ENCODE data around the gene PRKACA. TPM values are rescaled to one million over a fixed set of nuclear protein-coding genes. Genes with fewer than 3 reads are reported as not detected.

The PRKACA gene
- total RNA-seq, 1 experiment from 2014 or later: 57.3 TPM

- no TSS peak for BruUV-seq (replicated peaks)
- Mint-ChIP-seq H3K9me3 (ENCODE audit: low read depth, unreplicated experiment) (no peaks in the 10 kb centered on the region), H3K27ac (ENCODE audit: unreplicated experiment) (peak within 1 kb of the TSS; percentile 3), H3K4me3 (ENCODE audit: low read depth, unreplicated experiment) (peak within 1 kb of the TSS; percentile 67), H3K4me1 (ENCODE audit: low read depth, unreplicated experiment) (no peaks in the 10 kb centered on the region), H3K36me3 (ENCODE audit: insufficient read depth, unreplicated experiment) (peaks cover 17% of the 10 kb centered on the region), H3K27me3 (ENCODE audit: unreplicated experiment) (no peaks in the 10 kb centered on the region)
- intact Hi-C loops (cut with micrococcal nuclease; ENCODE audit: unreplicated experiment): no loop called here
- CTCF ChIA-PET: no interaction called here
- no peak for TF ChIP-seq CTCF (IDR thresholded peaks at IDR 0.05; ENCODE audit: unreplicated experiment)
- DNase-seq: peak; percentile 80
Observed at GRCh38 chr19:14061751-14062557, 55.6 kb downstream of the PRKACA start, which contains the start of gene PALM3. PALM3 (minus strand) TSS chr19:14062076; CDS start chr19:14061980, 96 bp downstream.

- no peak for TF ChIP-seq CTCF (IDR thresholded peaks at IDR 0.05; ENCODE audit: unreplicated experiment)
- CTCF ChIA-PET: no interaction called here
- DNase-seq: peak; percentile 20
- H3K4me1 Mint-ChIP-seq (ENCODE audit: low read depth, unreplicated experiment): no peaks in the 10 kb centered on the region
- H3K4me3 Mint-ChIP-seq (ENCODE audit: low read depth, unreplicated experiment): peak overlapping the region; percentile 67
- TSS peak; percentile 78 for BruUV-seq (replicated peaks)
- intact Hi-C loops (cut with micrococcal nuclease; ENCODE audit: unreplicated experiment): no loop called here
- H3K27me3 Mint-ChIP-seq (ENCODE audit: unreplicated experiment): no peaks in the 10 kb centered on the region
- H3K36me3 Mint-ChIP-seq (ENCODE audit: insufficient read depth, unreplicated experiment): peaks cover 17% of the 10 kb centered on the region
- H3K9me3 Mint-ChIP-seq (ENCODE audit: low read depth, unreplicated experiment): no peaks in the 10 kb centered on the region
- H3K27ac Mint-ChIP-seq (ENCODE audit: unreplicated experiment): peak overlapping the region; percentile 3
Observed at GRCh38 chr19:14061081-14061749, 56.3 kb downstream of the PRKACA start.

- no peak for TF ChIP-seq CTCF (IDR thresholded peaks at IDR 0.05; ENCODE audit: unreplicated experiment)
- no TSS peak for BruUV-seq (replicated peaks)
- Mint-ChIP-seq H3K27me3 (ENCODE audit: unreplicated experiment) (no peaks in the 10 kb centered on the region), H3K4me1 (ENCODE audit: low read depth, unreplicated experiment) (no peaks in the 10 kb centered on the region), H3K36me3 (ENCODE audit: insufficient read depth, unreplicated experiment) (peaks cover 23% of the 10 kb centered on the region), H3K27ac (ENCODE audit: unreplicated experiment) (no peak overlapping the region), H3K9me3 (ENCODE audit: low read depth, unreplicated experiment) (no peaks in the 10 kb centered on the region), H3K4me3 (ENCODE audit: low read depth, unreplicated experiment) (no peak overlapping the region)
- no peak for DNase-seq
- CTCF ChIA-PET: interaction anchor here (0.9 to 1.0 kb wide), 2 partner anchors 13 to 128 kb away, joined by 3 to 7 read pairs; no protein-coding TSS in a partner anchor
- intact Hi-C loops (cut with micrococcal nuclease; ENCODE audit: unreplicated experiment): no loop called here
Observed at GRCh38 chr19:14059652-14060155, 57.9 kb downstream of the PRKACA start.

- no peak for TF ChIP-seq CTCF (IDR thresholded peaks at IDR 0.05; ENCODE audit: unreplicated experiment)
- Mint-ChIP-seq H3K4me3 (ENCODE audit: low read depth, unreplicated experiment) (no peak overlapping the region), H3K27me3 (ENCODE audit: unreplicated experiment) (no peaks in the 10 kb centered on the region), H3K4me1 (ENCODE audit: low read depth, unreplicated experiment) (no peaks in the 10 kb centered on the region), H3K27ac (ENCODE audit: unreplicated experiment) (no peak overlapping the region), H3K36me3 (ENCODE audit: insufficient read depth, unreplicated experiment) (peaks cover 29% of the 10 kb centered on the region), H3K9me3 (ENCODE audit: low read depth, unreplicated experiment) (no peaks in the 10 kb centered on the region)
- intact Hi-C loops (cut with micrococcal nuclease; ENCODE audit: unreplicated experiment): no loop called here
- DNase-seq: no peak
- CTCF ChIA-PET: interaction anchor here (0.9 kb wide), 1 partner anchor 13 kb away, joined by 7 read pairs; no protein-coding TSS in a partner anchor
- no TSS peak for BruUV-seq (replicated peaks)
Observed at GRCh38 chr19:14059093-14059480, 58.5 kb downstream of the PRKACA start.
